ENCODE measurements around the gene TMIE.
"Not testable (repeated sequence)": the region's sequence is repeated elsewhere in the genome, so short reads cannot be mapped to it uniquely, and the experiment has no call there.

The TMIE gene

GRCh38 chr3:46729038-46729437, 27.8 kb downstream of the TMIE start:
- DNase-seq: no peak

GRCh38 chr3:46730819-46731218, 29.6 kb downstream of the TMIE start:
- DNase-seq: no peak

DNA sequence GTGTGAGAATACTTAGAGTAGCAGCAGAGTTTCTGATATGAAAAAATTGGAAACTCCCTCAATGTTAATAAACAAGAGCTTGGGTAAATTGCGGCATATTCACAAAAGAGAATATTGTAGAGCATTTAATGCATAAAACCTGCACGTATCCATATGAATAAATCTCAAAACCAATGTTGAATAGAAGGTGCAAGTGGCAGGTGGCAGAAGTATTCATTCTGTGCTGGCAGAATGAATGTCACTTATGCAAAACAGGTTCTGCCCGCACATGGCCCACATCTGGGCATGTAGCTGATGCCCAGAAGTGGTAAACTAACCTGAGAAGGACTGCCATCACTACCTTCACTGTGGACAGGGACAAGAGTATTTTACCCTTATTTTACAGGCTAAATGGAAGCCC, 30.6 kb downstream of the TMIE start:
- no peak for DNase-seq

DNA sequence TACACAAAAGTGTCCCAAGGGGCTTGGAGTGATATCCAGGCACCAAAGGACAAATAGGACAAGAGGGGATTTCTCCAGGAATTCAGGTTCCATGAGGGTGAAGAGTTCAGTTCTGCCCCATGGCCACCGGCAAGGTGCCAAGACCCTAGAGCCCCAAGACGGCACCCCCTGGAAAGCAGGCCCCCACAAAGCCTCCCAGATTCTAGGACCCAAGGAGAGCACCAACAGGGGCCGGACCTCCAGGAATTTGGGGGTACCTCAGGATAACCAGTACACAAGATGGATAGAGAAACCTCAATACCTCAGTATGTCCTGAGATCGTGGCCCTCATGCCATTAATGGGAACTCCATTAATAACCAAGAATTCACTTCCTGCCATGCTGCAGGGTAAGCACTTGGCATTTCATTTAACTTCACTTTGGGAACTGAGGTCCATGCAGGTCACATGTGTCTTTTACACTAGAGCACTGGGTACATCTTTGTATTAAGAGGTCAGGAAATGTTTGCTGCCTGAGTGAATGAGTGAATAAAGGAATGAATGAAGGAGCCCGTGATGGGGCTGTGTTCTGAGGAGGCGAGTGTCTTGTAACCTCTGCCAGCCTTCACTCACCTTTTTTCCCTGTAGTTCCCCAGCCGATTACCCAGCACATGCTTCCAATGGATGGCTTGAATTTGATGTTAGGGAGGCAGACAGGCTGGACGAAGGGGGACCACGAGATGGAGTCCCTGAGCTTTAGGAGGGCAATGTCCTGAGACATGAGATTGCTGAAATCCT, 32.0 kb downstream of the TMIE start:
- DNase-seq: no peak

- no peak for DNase-seq
Observed at GRCh38 chr3:46734773-46735172, 33.6 kb downstream of the TMIE start.

DNA sequence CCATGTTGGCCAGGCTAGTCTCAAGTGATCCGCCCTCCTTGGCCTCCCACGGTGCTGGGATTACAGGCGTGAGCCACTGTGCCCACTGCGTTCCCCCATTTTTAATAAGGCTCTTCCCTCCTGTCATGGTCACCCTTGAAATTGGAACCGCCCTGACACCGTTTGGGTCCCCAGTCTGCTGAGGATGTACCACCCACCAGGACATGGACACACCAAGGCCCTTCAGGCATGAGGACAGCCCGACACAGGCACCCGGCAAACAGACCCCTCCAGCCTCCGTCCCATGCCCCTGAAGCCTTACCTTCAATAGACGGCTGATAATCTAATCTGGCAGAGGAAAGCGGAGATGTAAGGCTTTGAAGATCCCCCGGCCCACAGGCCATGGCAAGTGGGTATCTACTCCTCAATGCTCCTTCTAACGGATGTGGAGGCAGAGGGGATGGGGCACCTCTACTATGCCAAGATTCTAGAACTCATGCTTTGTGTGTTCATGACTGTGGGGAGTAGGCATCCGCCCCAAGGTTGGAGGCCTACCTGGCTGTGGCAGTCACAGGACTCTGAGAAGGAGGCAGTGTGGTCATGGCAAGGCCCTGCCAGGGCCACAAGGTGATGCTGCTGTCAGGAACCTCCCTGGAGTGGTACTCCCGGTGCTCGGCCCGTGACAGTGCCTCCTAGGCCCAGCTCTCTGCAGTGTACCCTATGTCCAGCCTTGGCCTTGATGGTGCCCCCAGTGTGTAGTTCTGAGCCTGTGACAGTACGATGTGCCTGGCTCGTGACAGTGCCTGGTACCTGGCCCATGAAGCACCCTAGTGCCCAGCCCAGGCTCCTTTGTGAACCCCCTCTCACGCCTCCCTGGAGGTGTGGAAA, 35.0 kb downstream of the TMIE start:
- DNase-seq: no peak

DNA sequence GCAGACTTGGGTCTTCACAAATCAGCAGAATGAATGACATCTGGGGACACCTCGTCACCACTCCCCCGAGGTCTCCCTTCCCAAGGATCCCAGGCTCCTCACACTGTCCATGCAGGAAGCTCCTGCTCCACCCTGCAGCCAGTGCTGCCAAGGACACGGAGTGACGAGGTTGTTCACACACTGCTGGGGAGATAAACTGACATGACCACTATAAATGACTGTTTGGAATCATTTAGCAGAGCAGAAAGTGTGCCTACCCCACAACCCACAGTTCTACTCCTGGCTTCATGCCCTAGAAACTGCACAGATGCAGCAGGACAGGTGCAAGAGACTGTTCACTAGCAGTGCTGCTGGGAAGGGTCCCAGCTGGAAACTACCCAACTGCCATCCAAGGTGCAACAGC, 36.1 kb downstream of the TMIE start:
- DNase-seq: no peak

DNA sequence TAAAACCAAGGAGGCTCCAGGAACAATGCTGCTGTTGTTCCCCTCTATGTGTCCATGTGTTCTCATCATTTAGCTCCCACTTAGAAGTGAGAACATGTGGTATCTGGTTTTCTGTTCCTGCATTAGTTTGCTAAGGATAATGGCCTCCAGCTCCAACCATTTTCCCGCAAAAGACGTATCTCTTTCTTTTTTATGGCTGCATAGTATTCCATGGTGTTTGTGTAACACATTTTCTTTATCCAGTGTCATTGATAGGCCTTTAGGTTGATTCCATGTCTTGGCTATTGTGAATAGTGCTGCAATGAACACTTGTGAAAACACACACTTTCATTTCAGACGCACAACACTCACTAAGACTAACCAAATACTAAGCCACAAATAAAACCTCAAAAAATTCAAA, 38.4 kb downstream of the TMIE start:
- DNase-seq: not testable (repeated sequence)

DNA sequence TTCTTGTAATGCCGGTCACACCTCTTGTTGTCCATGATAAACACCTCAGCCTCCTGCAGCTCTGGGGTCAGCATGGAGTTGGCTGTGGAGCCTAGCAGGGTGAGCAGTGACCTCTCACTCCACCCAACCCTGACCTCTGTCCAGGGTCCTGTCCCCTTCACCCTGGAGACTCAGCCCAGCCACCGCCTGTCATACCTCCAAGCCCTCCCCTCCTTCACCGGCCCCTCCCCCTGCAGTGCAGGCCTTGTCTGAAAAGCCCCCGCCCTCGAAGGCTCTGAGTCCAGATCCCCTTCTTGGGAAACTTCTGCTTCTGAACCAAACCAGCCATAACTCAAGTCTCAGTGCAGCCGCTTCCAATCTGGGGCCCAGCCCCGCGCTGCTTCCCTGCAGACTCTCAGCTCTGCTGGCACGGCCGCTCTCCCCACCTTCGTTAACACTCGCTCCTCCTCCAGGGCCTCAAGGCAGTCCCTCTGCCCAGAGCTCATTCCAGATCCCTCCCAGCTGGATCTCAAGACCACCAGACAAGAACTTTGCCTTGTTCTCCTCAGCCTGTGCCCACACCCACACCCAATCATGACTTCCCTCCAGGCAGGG, 41.9 kb downstream of the TMIE start:
- DNase-seq: no peak

DNA sequence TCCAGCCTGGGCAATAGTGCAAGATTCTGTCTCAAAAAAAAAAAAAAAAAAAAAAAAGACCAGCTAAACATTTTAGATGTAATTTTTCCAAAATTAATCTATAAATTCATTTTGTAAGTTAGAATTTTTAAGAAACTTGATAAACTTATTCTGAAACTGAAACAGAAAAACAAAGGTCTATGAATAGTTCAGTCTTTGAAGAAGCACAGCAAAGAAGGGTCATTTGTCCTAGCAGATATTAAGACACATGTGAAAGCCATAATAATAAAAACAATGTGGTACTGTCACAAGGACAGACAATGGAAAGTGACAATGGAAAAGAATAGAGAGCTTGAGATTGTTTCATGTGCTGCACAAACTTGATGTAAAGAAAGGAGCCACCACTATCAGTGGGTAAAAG, 45.5 kb downstream of the TMIE start:
- no peak for DNase-seq

- no peak for DNase-seq
Observed at GRCh38 chr3:46748170-46748569, 47.0 kb downstream of the TMIE start.

DNA sequence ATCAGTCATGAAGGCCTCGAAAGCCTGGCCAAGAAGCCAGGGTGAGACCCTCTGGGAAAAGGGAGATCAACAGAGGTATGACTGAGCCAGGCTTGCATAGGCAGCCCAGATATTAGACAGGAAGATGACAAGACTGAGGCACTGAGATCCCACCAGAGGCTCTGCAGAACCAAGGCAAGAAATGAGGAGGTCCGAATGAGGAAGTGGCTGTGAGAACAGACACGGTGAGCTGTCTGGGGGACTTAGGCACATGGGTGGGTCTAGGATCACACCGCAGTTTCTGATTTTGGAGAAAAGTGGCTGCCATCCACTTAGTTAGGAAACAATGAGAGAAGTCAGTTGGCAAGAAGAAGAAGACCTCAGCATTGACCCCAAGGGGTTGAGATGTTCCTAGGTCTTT, 47.9 kb downstream of the TMIE start:
- DNase-seq: no peak

DNA sequence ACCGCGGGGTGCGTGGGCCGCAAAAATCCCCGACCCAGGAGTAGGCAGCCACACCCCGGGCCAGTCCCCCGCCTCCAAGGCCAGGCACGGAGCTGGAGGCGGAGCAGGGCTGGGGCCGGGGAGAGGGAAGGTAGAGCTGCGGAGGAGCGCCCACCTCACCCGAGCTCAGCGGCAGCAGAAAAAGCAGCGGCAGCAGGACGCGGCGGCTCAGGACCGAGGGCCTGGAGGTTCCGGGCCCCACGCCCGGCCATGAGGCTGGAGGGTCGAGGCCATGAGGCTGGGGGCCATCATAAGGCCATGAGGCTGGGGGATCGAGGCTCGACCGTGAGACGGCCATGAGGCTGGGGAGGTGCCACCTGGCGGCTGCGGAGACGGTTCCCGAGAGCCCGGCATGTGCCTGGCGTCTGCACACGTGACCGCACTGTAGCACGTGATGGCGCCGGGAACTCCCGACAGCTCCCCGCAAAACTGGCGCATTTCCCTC, 49.4 kb downstream of the TMIE start:
- no peak for DNase-seq

GRCh38 chr3:46753127-46753526, 51.9 kb downstream of the TMIE start:
- DNase-seq: not testable (repeated sequence)

GRCh38 chr3:46755646-46756045, 54.5 kb downstream of the TMIE start:
- no peak for DNase-seq

DNA sequence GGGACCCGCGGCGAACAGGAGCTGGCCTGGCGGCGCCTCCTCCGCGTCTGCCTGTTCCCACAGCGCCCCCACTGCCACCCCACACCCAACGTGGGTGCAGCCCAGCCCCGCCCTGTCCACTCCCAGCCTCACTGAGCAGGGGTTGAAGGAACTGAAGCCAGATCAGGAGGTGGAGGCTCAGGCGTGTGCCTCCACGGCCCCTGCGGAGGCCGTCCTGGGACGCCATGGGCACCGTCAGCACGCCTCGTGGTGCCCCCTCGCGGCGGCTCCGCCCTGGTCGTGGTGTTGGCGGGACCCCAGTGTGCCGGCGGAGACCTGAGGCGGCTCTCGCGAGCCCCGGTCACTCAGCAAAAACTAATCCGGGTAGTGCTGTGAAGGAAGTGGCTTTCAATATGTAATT, 55.5 kb downstream of the TMIE start:
- no peak for DNase-seq

DNA sequence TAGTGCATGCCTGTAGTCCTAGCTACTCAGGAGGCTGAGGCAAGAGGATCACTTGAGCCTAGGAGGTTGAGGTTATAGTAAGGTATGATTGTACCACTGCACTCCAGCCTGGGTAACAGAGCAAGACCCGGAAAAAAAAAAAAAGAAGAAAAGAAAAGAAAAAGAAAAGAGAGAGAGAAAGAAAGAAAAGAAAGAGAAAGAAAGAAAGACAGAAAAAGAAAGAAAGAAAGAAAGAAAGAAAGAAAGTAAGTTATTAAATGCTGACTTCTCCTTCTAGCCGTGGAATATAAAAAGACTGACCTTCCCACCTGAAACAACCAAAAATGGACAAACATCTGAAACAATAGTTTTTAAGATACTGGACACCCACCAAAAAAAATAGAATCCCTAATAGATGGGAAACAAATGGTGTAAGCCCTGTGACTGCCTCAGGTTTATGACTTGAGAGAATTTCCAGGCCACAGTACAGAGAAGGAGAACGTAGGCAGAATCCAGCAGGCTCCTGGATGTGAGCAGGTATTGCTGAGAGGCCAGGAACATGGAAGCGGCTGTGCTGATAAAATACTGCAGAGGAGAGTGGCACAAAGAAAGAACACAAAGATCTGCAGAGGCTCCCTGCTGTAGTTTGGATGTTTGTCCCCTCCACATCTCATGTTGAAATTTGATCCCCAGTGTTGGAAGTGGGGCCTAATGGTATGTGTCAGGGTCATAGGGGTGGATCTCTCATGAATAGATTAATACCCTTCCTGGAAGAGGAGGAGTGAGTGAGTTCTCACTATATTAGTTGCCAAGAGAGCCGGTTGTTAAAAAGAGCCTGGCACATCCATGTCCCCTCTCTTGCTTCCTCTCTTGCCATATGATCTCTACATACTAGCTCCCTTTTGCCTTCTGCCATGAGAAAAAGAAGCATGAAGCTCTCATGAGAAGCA, 58.3 kb downstream of the TMIE start:
- DNase-seq: no peak
